ENCODE measurements around the gene A2M. TPM values are rescaled to one million over a fixed set of nuclear protein-coding genes. Genes with fewer than 3 reads are reported as not detected.

The A2M gene
- total and polyA plus RNA-seq, 2 of the 8 experiments (the other 6 are each of a cell fraction or from before 2014, with no cell fraction given) = 0.15 TPM; not detected in 1

DNA sequence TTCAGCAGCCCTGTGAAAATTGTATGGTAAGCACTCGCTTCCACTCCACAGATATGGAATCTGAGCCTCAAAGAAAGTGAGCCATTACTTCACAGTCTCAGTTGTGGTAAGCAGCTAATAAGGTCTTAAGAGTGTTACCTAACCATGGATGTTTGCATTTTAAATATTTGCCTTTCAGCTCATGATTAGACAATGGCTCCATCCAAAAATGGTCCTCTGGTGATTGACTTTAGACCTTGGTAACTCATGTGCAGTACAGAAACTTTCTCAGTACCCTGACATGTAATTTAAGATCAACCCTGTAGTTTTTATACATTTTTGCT, 1.8 kb downstream of the A2M start:
- Histone ChIP-seq H3K4me2 (ENCODE audit: insufficient read depth in 1 of 2, low read depth in 2 of 2, low read length in 2 of 2) (no peak overlapping the region), H4K20me1 (replicated peaks in 1 of 2; ENCODE audit: control insufficient read depth in 1 of 2, insufficient read depth in 2 of 2, low read length in 2 of 2) (no peaks in the 10 kb centered on the region), H3K23me2 (ENCODE audit: low read depth, low read length) (no peaks in the 10 kb centered on the region), H3K79me1 (ENCODE audit: low read depth, low read length) (no peaks in the 10 kb centered on the region), H3K27ac (ENCODE audit: low read depth, low read length) (no peak overlapping the region), H3K9ac (replicated peaks in 1 of 4; ENCODE audit: extremely low read depth in 1 of 4, low read depth in 3 of 4, low read length in 3 of 4) (no peak overlapping the region), H3K36me3 (ENCODE audit: control insufficient read depth in 2 of 4, insufficient read depth in 4 of 4, low read length in 3 of 4) (no peaks in the 10 kb centered on the region), H3K79me2 (ENCODE audit: control insufficient read depth in 1 of 2, insufficient read depth in 2 of 2, low read length in 2 of 2) (no peaks in the 10 kb centered on the region), H2BK120ac (replicated peaks; ENCODE audit: low read depth, low read length) (no peak overlapping the region), H3K4me1 (replicated peaks in 1 of 4; ENCODE audit: control insufficient read depth in 3 of 4, insufficient read depth in 4 of 4, low read length in 3 of 4) (no peaks in the 10 kb centered on the region; a peak in 1 of 7 replicates), H3K4ac (replicated peaks; ENCODE audit: insufficient read length, low read depth, low read length) (no peak overlapping the region), H3K56ac (replicated peaks; ENCODE audit: insufficient read length, low read depth, low read length) (no peak overlapping the region), H3K23ac (ENCODE audit: insufficient read length) (no peak overlapping the region), H3K27me3 (replicated peaks in 1 of 4; ENCODE audit: control insufficient read depth in 3 of 4, extremely low read depth in 1 of 4, insufficient read depth in 3 of 4, low read length in 3 of 4) (no peaks in the 10 kb centered on the region), H2BK5ac (ENCODE audit: low read depth, low read length) (no peak overlapping the region), H4K5ac (ENCODE audit: insufficient read length, low read depth, low read length) (no peak overlapping the region), H2BK12ac (ENCODE audit: low read depth, low read length) (no peak overlapping the region), H2BK15ac (ENCODE audit: low read length) (no peak overlapping the region), H3K4me3 (ENCODE audit: extremely low read depth in 1 of 4, insufficient read depth in 2 of 4, low read depth in 3 of 4, low read length in 4 of 4) (no peak overlapping the region), H4K91ac (replicated peaks; ENCODE audit: insufficient read length, low read length) (no peak overlapping the region), H2BK20ac (ENCODE audit: low read length) (no peak overlapping the region), H3K14ac (ENCODE audit: insufficient read length) (no peak overlapping the region), H2AFZ (ENCODE audit: low read length) (no peak overlapping the region), H3K18ac (ENCODE audit: extremely low read depth, low read length) (no peak overlapping the region), H3K9me3 (ENCODE audit: insufficient read depth in 2 of 2, low read depth in 1 of 2, low read length in 1 of 2) (no peaks in the 10 kb centered on the region), H4K8ac (ENCODE audit: extremely low read depth, insufficient read depth, low read length) (no peak overlapping the region), H2AK5ac (ENCODE audit: low read depth, low read length) (no peak overlapping the region)
- ChIA-PET POLR2A (ENCODE audit: partially characterized antibody) (no interaction called here), CTCF (ENCODE audit: partially characterized antibody) (interaction anchor here (0.9 kb wide), 1 partner anchor 35 kb away, joined by 3 read pairs; no protein-coding TSS in a partner anchor)
- WGBS, 2 experiments (ENCODE audit: extremely low coverage in 1 of 2, insufficient coverage in 1 of 2, insufficient read length in 1 of 2, insufficient replicate concordance in 2 of 2, low coverage in 1 of 2, low lambda C conversion rate in 2 of 2, missing lambda C conversion rate in 1 of 2) = 90% methylated on average over 1 of the region's 1 CpG; no CpG with 5 or more reads in 1 of the 2 experiments
- FAIRE-seq = no peak
- DNase-seq (ENCODE audit: low read depth in 1 of 2, low spot score in 2 of 2) = no peak
- TF ChIP-seq KDM1A (IDR thresholded peaks at IDR 0.05; ENCODE audit: borderline replicate concordance, low read length) = no peak
- no peak for TF ChIP-seq SAP30 (IDR thresholded peaks at IDR 0.05; ENCODE audit: insufficient read depth, insufficient replicate concordance, low read length)
- no peak for TF ChIP-seq ASH2L (IDR thresholded peaks at IDR 0.05; ENCODE audit: low read length)
- no peak for TF ChIP-seq CTBP2 (IDR thresholded peaks at IDR 0.05; ENCODE audit: borderline replicate concordance, insufficient read depth, insufficient read length, low read length)
- no peak for TF ChIP-seq GABPA (IDR thresholded peaks at IDR 0.05; ENCODE audit: borderline replicate concordance, insufficient read depth, low read length)
- TF ChIP-seq, protein P1, sequence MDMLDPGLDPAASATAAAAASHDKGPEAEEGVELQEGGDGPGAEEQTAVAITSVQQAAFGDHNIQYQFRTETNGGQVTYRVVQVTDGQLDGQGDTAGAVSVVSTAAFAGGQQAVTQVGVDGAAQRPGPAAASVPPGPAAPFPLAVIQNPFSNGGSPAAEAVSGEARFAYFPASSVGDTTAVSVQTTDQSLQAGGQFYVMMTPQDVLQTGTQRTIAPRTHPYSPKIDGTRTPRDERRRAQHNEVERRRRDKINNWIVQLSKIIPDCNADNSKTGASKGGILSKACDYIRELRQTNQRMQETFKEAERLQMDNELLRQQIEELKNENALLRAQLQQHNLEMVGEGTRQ (IDR thresholded peaks at IDR 0.05; ENCODE audit: low read length) = no peak
- TF ChIP-seq RBBP5 (IDR thresholded peaks at IDR 0.05; ENCODE audit: borderline replicate concordance, low read depth, low read length) = no peak
- no peak for TF ChIP-seq SIRT6 (IDR thresholded peaks at IDR 0.05; ENCODE audit: low read length)
- no peak for TF ChIP-seq YY1 (IDR thresholded peaks at IDR 0.05; ENCODE audit: low read depth, low read length)
- no peak for TF ChIP-seq SIN3A (conservative IDR thresholded peaks at IDR 0.05 in 1 of 2, IDR thresholded peaks at IDR 0.05 in 1 of 2; ENCODE audit: low read depth in 1 of 2, low read length in 2 of 2)
- TF ChIP-seq KDM4A (IDR thresholded peaks at IDR 0.05; ENCODE audit: low read depth, low read length, severe bottlenecking) = no peak
- no peak for TF ChIP-seq HDAC2 (IDR thresholded peaks at IDR 0.05; ENCODE audit: borderline replicate concordance in 1 of 2, low read depth in 2 of 2, low read length in 2 of 2)
- TF ChIP-seq POLR2AphosphoS5 (IDR thresholded peaks at IDR 0.05; ENCODE audit: low read depth, low read length) = no peak

All from H1 (cell line).